ENCODE data around the gene SIAH3.

Gene SIAH3

GRCh38 chr13:45820106-45820838 is 31.3 kb downstream of the SIAH3 start:
- DNase-seq: no peak

GRCh38 chr13:45817833-45818232 is 33.7 kb downstream of the SIAH3 start:
- DNase-seq: no peak

GRCh38 chr13:45816427-45816826 is 35.1 kb downstream of the SIAH3 start:
- no peak for DNase-seq

GRCh38 chr13:45812695-45813372 is 38.7 kb downstream of the SIAH3 start:
- DNase-seq: no peak

- DNase-seq: no peak
Measured at GRCh38 chr13:45811891-45812694, 39.5 kb downstream of the SIAH3 start.

GRCh38 chr13:45809801-45810394 is 41.7 kb downstream of the SIAH3 start:
- DNase-seq: no peak

GRCh38 chr13:45808925-45809324 is 42.6 kb downstream of the SIAH3 start:
- no peak for DNase-seq

GRCh38 chr13:45807520-45808099 is 43.9 kb downstream of the SIAH3 start:
- no peak for DNase-seq

GRCh38 chr13:45800485-45800884 is 51.1 kb downstream of the SIAH3 start:
- DNase-seq: no peak

GRCh38 chr13:45799451-45799850 is 52.1 kb downstream of the SIAH3 start:
- DNase-seq: no peak

- DNase-seq: no peak
Measured at GRCh38 chr13:45798851-45799250, 52.7 kb downstream of the SIAH3 start.

- no peak for DNase-seq
Measured at GRCh38 chr13:45796426-45797235, 54.9 kb downstream of the SIAH3 start.

GRCh38 chr13:45792827-45793303 is 58.7 kb downstream of the SIAH3 start:
- DNase-seq: no peak

GRCh38 chr13:45788011-45788410 is 63.5 kb downstream of the SIAH3 start:
- no peak for DNase-seq

- no peak for DNase-seq
Measured at GRCh38 chr13:45787346-45787745, 64.2 kb downstream of the SIAH3 start.

- DNase-seq: no peak
Measured at GRCh38 chr13:45786293-45786920, 65.1 kb downstream of the SIAH3 start.

- DNase-seq: no peak
Measured at GRCh38 chr13:45784755-45785675, 66.5 kb downstream of the SIAH3 start.

GRCh38 chr13:45783346-45784043 is 68.1 kb downstream of the SIAH3 start:
- DNase-seq: no peak

- DNase-seq: no peak
Measured at GRCh38 chr13:45782327-45783045, 69.1 kb downstream of the SIAH3 start.
